HepG2 (cell line): Measurements from ENCODE around the gene ICAM3. TPM values are rescaled to one million over a fixed set of nuclear protein-coding genes. Genes with fewer than 3 reads are reported as not detected.
A peak's percentile ranks its signal among the peaks of the same experiment; 100 is the strongest.

Source experiments
- CCAR2 ChIP-seq: fragments of 200-400 bp; formaldehyde crosslinking; optimal IDR thresholded peaks from 2 replicates; pipeline ENCODE3; 2018; ENCODE audit warnings: low read depth, mild to moderate bottlenecking, low read length, moderate library complexity
- FUBP1 ChIP-seq: sonication (generic); formaldehyde crosslinking; IDR thresholded peaks from 2 replicates; pipeline ENCODE4 v1.5.1; 2020; ENCODE audit warnings: missing genetic modification reagents, mild to moderate bottlenecking, borderline replicate concordance
- HMGXB3 ChIP-seq: sonication (generic); formaldehyde crosslinking; IDR thresholded peaks from 2 replicates; pipeline ENCODE4 v1.4.0; 2020; ENCODE audit warnings: missing genetic modification reagents, borderline replicate concordance
- IKZF4 ChIP-seq: sonication (generic); formaldehyde crosslinking; IDR thresholded peaks from 2 replicates; pipeline ENCODE4 v1.5.1; 2020; ENCODE audit warnings: borderline replicate concordance, mild to moderate bottlenecking, low read depth, missing genetic modification reagents; ENCODE audit errors: not compliant biosample characterization
- PITX1 ChIP-seq: sonication (generic); formaldehyde crosslinking; IDR thresholded peaks from 2 replicates; pipeline ENCODE4 v1.5.1; 2020; ENCODE audit warnings: mild to moderate bottlenecking, missing genetic modification reagents
- REXO4 ChIP-seq: sonication (generic); formaldehyde crosslinking; IDR thresholded peaks from 2 replicates; pipeline ENCODE4 v1.8.0; 2022; ENCODE audit warnings: missing genetic modification reagents, mild to moderate bottlenecking, borderline replicate concordance
- SNAPC2 ChIP-seq: sonication (generic); formaldehyde crosslinking; IDR thresholded peaks from 2 replicates; pipeline ENCODE4 v1.8.1; 2022; ENCODE audit warnings: mild to moderate bottlenecking, missing genetic modification reagents
- TRIM24 ChIP-seq: sonication (generic); formaldehyde crosslinking; IDR thresholded peaks from 2 replicates; pipeline ENCODE4 v1.8.0; 2022; ENCODE audit warnings: mild to moderate bottlenecking, missing genetic modification reagents
- ZHX2 ChIP-seq, 2 experiments: sonication (generic) in 1 of 2; formaldehyde crosslinking in 1 of 2; IDR thresholded peaks; 2 replicates each; pipeline versions ENCODE4 v1.6.1 to v1.9.0; 2014 to 2022; ENCODE audit warnings: antibody characterized with exemption in 1 of 2, borderline replicate concordance in 1 of 2, inconsistent platforms in 1 of 2, low read depth in 1 of 2, missing genetic modification reagents in 1 of 2
- ZNF18 ChIP-seq: sonication (generic); formaldehyde crosslinking; IDR thresholded peaks from 2 replicates; pipeline ENCODE4 v1.8.0; 2022; ENCODE audit warnings: mild to moderate bottlenecking, missing genetic modification reagents; ENCODE audit not compliant: insufficient replicate concordance
- ZNF274 ChIP-seq: sonication (generic); formaldehyde crosslinking; IDR thresholded peaks from 2 replicates; pipeline ENCODE4 v1.5.1; 2020; ENCODE audit warnings: mild to moderate bottlenecking, missing genetic modification reagents
- ZNF674 ChIP-seq: sonication (generic); formaldehyde crosslinking; IDR thresholded peaks from 2 replicates; pipeline ENCODE4 v1.5.0; 2020; ENCODE audit warnings: low read depth, mild to moderate bottlenecking, missing genetic modification reagents
- ZNF792 ChIP-seq: IDR thresholded peaks from 2 replicates; pipeline ENCODE4 v1.6.1; 2016
- polyA plus RNA-seq, 8 experiments: library from polyadenylated mRNA; depleted of rRNA in 3 of 8; stranded (reverse) in 7 of 8; unstranded in 1 of 8; fragments of >200 nt; fragmentation: Illumina TruSeq in 4 of 8; extraction: Trizol in 4 of 8; gene quantifications; 2 replicates each; pipeline versions ENCODE4 v1.2.1 to v1.2.3, GENCODE V29; 2011 to 2016; ENCODE audit warnings: low read depth in 4 of 8, missing spikeins in 1 of 8, mixed read lengths in 1 of 8; ENCODE audit not compliant: insufficient read depth in 1 of 8
- total RNA-seq, 5 experiments: library from RNA; depleted of rRNA; stranded (reverse); fragments of >200 nt; fragmentation: Illumina TruSeq; extraction: Trizol; gene quantifications; 2 replicates each; pipeline ENCODE4 v1.2.3, GENCODE V29; 2016; ENCODE audit warnings: low read depth in 1 of 5

Gene ICAM3
- total and polyA plus RNA-seq, 2 of the 13 experiments (the other 11 are each of a cell fraction or from before 2014, with no cell fraction given), result 14.1 to 21.0 TPM

- TF ChIP-seq FUBP1, result no peak
- TF ChIP-seq ZNF18 (CRISPR knock-in tag), result no peak
- TF ChIP-seq ZNF792 (CRISPR knock-in tag), result no peak
- TF ChIP-seq TRIM24, result no peak
- no peak for TF ChIP-seq IKZF4
- TF ChIP-seq ZHX2 (IDR thresholded peaks at IDR 0.05; ENCODE audit: low read depth), result 0 out of 2 replicates have a peak, but pooled peaks have one; percentile 36
- 0 out of 2 replicates have a peak, but pooled peaks have one; percentile 48 for TF ChIP-seq ZHX2 (CRISPR knock-in tag; IDR thresholded peaks at IDR 0.05; ENCODE audit: borderline replicate concordance)
- TF ChIP-seq ZNF274, result no peak; the same call in 1 of the 2 replicates
- no peak; the same call in 1 of the 2 replicates for TF ChIP-seq ZNF674
- TF ChIP-seq SNAPC2 (CRISPR knock-in tag), result no peak
- TF ChIP-seq CCAR2, result no peak
- TF ChIP-seq PITX1 (CRISPR knock-in tag), result no peak; the same call in 1 of the 2 replicates
- TF ChIP-seq HMGXB3, result no peak
- no peak for TF ChIP-seq REXO4 (CRISPR knock-in tag)
These were observed 6.3 kb downstream of the ICAM3 start, which contains the start of gene RAVER1 (continued) for GRCh38 chr19:10332965-10333757.
